ENCODE measurements around the gene SLC22A9.

SLC22A9 gene

GRCh38 chr11:63443714-63444113 lies 74.1 kb downstream of the SLC22A9 start:
- TF ChIP-seq, protein P1, sequence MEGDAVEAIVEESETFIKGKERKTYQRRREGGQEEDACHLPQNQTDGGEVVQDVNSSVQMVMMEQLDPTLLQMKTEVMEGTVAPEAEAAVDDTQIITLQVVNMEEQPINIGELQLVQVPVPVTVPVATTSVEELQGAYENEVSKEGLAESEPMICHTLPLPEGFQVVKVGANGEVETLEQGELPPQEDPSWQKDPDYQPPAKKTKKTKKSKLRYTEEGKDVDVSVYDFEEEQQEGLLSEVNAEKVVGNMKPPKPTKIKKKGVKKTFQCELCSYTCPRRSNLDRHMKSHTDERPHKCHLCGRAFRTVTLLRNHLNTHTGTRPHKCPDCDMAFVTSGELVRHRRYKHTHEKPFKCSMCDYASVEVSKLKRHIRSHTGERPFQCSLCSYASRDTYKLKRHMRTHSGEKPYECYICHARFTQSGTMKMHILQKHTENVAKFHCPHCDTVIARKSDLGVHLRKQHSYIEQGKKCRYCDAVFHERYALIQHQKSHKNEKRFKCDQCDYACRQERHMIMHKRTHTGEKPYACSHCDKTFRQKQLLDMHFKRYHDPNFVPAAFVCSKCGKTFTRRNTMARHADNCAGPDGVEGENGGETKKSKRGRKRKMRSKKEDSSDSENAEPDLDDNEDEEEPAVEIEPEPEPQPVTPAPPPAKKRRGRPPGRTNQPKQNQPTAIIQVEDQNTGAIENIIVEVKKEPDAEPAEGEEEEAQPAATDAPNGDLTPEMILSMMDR (IDR thresholded peaks at IDR 0.05; ENCODE audit: insufficient read depth, low read length), result no peak
- no peak for TF ChIP-seq GABPA (IDR thresholded peaks at IDR 0.05; ENCODE audit: low read depth)
- H3K27ac ChIP-seq (replicated peaks), result no peak overlapping the region
- no peaks in the 10 kb centered on the region for H3K27me3 ChIP-seq (ENCODE audit: insufficient read depth, poor library complexity, severe bottlenecking)
- no peak overlapping the region for H3K4me3 ChIP-seq (replicated peaks; ENCODE audit: insufficient read depth, low read length)
- DNase-seq (ENCODE audit: low read depth in 1 of 2, low spot score in 1 of 2), result no peak

GRCh38 chr11:63444160-63444559 lies 74.6 kb downstream of the SLC22A9 start:
- TF ChIP-seq, protein P2, sequence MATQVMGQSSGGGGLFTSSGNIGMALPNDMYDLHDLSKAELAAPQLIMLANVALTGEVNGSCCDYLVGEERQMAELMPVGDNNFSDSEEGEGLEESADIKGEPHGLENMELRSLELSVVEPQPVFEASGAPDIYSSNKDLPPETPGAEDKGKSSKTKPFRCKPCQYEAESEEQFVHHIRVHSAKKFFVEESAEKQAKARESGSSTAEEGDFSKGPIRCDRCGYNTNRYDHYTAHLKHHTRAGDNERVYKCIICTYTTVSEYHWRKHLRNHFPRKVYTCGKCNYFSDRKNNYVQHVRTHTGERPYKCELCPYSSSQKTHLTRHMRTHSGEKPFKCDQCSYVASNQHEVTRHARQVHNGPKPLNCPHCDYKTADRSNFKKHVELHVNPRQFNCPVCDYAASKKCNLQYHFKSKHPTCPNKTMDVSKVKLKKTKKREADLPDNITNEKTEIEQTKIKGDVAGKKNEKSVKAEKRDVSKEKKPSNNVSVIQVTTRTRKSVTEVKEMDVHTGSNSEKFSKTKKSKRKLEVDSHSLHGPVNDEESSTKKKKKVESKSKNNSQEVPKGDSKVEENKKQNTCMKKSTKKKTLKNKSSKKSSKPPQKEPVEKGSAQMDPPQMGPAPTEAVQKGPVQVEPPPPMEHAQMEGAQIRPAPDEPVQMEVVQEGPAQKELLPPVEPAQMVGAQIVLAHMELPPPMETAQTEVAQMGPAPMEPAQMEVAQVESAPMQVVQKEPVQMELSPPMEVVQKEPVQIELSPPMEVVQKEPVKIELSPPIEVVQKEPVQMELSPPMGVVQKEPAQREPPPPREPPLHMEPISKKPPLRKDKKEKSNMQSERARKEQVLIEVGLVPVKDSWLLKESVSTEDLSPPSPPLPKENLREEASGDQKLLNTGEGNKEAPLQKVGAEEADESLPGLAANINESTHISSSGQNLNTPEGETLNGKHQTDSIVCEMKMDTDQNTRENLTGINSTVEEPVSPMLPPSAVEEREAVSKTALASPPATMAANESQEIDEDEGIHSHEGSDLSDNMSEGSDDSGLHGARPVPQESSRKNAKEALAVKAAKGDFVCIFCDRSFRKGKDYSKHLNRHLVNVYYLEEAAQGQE (IDR thresholded peaks at IDR 0.05; ENCODE audit: insufficient replicate concordance, low read depth), result no peak
- TF ChIP-seq, protein P1 (IDR thresholded peaks at IDR 0.05; ENCODE audit: insufficient read depth, low read length), result no peak
- TF ChIP-seq GABPA (IDR thresholded peaks at IDR 0.05; ENCODE audit: low read depth) (no peak), POLR2AphosphoS5 (IDR thresholded peaks at IDR 0.05; ENCODE audit: low read depth) (no peak), SPI1 (IDR thresholded peaks at IDR 0.05; ENCODE audit: borderline replicate concordance, low read depth) (no peak)
- Histone ChIP-seq H3K27me3 (ENCODE audit: insufficient read depth, poor library complexity, severe bottlenecking) (no peaks in the 10 kb centered on the region), H3K4me3 (replicated peaks; ENCODE audit: insufficient read depth, low read length) (no peak overlapping the region), H3K27ac (replicated peaks) (no peak overlapping the region)
- DNase-seq (ENCODE audit: low read depth in 1 of 2, low spot score in 1 of 2), result no peak

DNA sequence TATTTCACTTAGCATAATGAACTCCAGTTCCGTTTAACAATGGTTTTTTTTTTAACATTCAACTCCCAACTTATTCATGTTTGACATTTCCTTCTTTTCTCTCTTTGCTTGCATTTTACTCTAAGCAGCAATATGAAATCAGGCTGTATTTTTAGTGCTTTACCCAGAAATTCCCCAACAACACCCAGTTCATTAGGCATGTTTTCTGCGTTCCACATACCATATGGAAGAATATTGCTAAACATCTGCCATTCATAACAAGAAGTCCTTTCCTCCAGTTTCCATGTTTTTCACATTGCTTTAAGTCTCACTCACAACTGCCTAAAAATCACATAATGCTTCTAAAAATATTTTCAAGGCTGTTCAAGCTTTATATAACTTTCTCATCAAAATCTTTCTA lies 75.5 kb downstream of the SLC22A9 start:
- no peak for DNase-seq (ENCODE audit: low read depth in 1 of 2, low spot score in 1 of 2)
- Histone ChIP-seq H3K4me3 (replicated peaks; ENCODE audit: insufficient read depth, low read length) (no peak overlapping the region), H3K27me3 (ENCODE audit: insufficient read depth, poor library complexity, severe bottlenecking) (no peaks in the 10 kb centered on the region), H3K27ac (replicated peaks) (no peak overlapping the region)
- TF ChIP-seq, protein P1 (IDR thresholded peaks at IDR 0.05; ENCODE audit: insufficient read depth, low read length), result no peak
- TF ChIP-seq SPI1 (IDR thresholded peaks at IDR 0.05; ENCODE audit: borderline replicate concordance, low read depth) (no peak), POLR2AphosphoS5 (IDR thresholded peaks at IDR 0.05; ENCODE audit: low read depth) (no peak), GABPA (IDR thresholded peaks at IDR 0.05; ENCODE audit: low read depth) (no peak)
- TF ChIP-seq, protein P2 (IDR thresholded peaks at IDR 0.05; ENCODE audit: insufficient replicate concordance, low read depth), result no peak

- no peak overlapping the region for H3K4me3 ChIP-seq (replicated peaks; ENCODE audit: insufficient read depth, low read length)
- H3K27ac ChIP-seq (replicated peaks), result no peak overlapping the region
- H3K27me3 ChIP-seq (ENCODE audit: insufficient read depth, poor library complexity, severe bottlenecking), result no peaks in the 10 kb centered on the region
- DNase-seq (ENCODE audit: low read depth in 1 of 2, low spot score in 1 of 2), result no peak
- TF ChIP-seq, protein P2 (IDR thresholded peaks at IDR 0.05; ENCODE audit: insufficient replicate concordance, low read depth), result no peak
- TF ChIP-seq SPI1 (IDR thresholded peaks at IDR 0.05; ENCODE audit: borderline replicate concordance, low read depth), result no peak
- TF ChIP-seq POLR2AphosphoS5 (IDR thresholded peaks at IDR 0.05; ENCODE audit: low read depth), result no peak
- TF ChIP-seq, protein P1 (IDR thresholded peaks at IDR 0.05; ENCODE audit: insufficient read depth, low read length), result no peak
- TF ChIP-seq GABPA (IDR thresholded peaks at IDR 0.05; ENCODE audit: low read depth), result no peak
Observed at GRCh38 chr11:63445720-63446119, 76.1 kb downstream of the SLC22A9 start.
